ENCODE measurements around the gene BPIFA1.

DNA sequence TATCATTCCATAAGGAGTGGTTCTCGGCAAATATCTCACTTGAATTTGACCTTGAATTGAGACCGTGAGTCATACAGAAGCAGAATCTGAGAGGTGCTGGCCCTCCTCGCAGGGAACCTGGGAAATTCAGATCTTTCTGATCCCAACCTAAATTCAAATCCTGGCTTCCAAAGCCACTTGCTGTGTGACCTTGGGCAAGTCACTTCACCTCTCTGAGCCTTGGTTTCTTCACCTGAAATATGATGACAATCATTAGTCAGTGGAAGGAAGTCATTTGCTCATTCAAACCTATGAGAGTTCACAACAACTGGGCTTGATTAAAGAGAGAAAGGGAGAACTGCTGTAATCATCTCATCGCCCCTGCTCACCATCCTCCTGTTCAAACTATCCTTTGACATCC lies 11.4 kb upstream of the BPIFA1 start:
- TF ChIP-seq, protein P1, sequence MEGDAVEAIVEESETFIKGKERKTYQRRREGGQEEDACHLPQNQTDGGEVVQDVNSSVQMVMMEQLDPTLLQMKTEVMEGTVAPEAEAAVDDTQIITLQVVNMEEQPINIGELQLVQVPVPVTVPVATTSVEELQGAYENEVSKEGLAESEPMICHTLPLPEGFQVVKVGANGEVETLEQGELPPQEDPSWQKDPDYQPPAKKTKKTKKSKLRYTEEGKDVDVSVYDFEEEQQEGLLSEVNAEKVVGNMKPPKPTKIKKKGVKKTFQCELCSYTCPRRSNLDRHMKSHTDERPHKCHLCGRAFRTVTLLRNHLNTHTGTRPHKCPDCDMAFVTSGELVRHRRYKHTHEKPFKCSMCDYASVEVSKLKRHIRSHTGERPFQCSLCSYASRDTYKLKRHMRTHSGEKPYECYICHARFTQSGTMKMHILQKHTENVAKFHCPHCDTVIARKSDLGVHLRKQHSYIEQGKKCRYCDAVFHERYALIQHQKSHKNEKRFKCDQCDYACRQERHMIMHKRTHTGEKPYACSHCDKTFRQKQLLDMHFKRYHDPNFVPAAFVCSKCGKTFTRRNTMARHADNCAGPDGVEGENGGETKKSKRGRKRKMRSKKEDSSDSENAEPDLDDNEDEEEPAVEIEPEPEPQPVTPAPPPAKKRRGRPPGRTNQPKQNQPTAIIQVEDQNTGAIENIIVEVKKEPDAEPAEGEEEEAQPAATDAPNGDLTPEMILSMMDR (IDR thresholded peaks at IDR 0.05; ENCODE audit: borderline replicate concordance, extremely low read depth, low read length, poor library complexity, severe bottlenecking): no peak
- no peak for TF ChIP-seq EZH2 (IDR thresholded peaks at IDR 0.05; ENCODE audit: borderline replicate concordance, low read depth, low read length, severe bottlenecking)

Data from DND-41 (cell line).